ENCODE data around the gene SLC24A3.

- no peak for TF ChIP-seq EZH2 (IDR thresholded peaks at IDR 0.05; ENCODE audit: insufficient read depth, poor library complexity, severe bottlenecking)
- TF ChIP-seq EZH2phosphoT487 (IDR thresholded peaks at IDR 0.05; ENCODE audit: insufficient read depth, low read depth), result no peak
Observed at GRCh38 chr20:19616620-19617019, 404.2 kb downstream of the SLC24A3 start.
